ENCODE measurements around the gene CCDC88C. TPM values are rescaled to one million over a fixed set of nuclear protein-coding genes. Genes with fewer than 3 reads are reported as not detected.
A peak's percentile ranks its signal among the peaks of the same experiment; 100 is the strongest.

The CCDC88C gene
- total RNA-seq, 1 donor from 2014 or later = 7.2 TPM

- no peak for DNase-seq (ENCODE audit: low read depth)
These were observed 68.7 kb downstream of the CCDC88C start for GRCh38 chr14:91348845-91349465.

DNA sequence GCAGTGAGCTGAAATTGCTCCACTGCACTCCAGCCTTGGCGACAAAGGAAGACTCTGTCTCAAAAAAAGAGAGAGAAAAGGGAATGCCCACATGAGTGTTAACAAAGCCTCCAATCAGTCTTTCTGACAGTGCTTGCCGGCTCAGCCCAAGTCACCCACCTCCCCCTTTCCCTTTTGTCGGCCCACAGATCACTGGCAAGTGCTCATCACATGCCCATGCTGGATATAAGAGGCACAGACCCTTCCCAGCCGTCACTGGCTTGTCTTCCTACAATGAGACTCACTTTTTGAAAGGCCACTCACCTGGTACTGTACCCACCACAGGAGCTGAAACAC lies 70.8 kb downstream of the CCDC88C start:
- no peak for DNase-seq (ENCODE audit: low read depth)

- DNase-seq (ENCODE audit: low read depth) = no peak
These were observed 73.5 kb downstream of the CCDC88C start for GRCh38 chr14:91344096-91344495.

GRCh38 chr14:91343051-91343450 lies 74.6 kb downstream of the CCDC88C start:
- no peak for DNase-seq (ENCODE audit: low read depth)

DNA sequence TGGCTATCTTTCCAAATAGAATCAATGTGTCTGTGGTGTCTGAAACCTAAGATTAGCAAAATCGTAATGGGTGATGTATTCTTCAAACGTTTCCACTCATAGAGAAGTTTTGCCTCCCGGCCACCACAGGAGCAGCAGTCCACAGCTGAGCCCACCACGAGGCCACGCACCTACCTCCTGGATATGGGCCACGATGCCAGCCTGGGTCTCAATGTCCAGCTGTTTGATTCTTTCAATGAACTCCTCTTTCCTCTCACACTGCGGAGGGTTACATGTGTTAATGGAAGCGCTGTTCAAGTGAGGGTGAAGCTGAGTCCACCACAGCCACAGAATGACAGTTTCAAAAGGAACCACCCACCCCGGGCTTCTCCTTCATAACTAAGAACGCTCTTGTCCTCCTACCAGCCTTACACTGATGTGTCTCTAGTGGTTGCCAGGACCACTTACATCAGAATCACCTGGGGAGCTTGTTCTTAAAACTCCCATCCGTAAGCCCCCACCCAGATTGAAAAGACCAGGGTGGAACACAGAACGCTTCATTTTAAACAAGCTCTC lies 75.3 kb downstream of the CCDC88C start:
- DNase-seq (ENCODE audit: low read depth) = peak; percentile 87

DNA sequence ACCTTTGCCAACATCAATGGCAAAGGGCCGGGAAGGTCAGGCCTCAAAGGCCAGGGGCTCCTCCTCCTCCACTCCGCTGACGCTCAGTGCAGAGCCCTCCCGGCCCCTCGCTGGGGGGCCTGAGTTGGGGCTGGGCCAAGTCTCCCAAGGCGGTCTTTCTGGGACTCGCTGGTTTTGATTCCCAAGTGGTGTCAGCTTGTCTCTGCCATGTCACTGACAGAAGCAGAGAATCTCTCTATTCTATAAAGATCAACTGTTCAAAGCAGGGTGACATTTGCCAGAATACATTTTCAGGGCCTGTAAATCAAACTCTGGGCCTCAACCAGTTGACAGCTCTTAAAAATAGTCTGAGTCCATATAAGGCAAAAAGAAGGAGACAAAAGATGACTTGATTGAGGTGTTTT lies 75.9 kb downstream of the CCDC88C start:
- peak; percentile 37 for DNase-seq (ENCODE audit: low read depth)

DNA sequence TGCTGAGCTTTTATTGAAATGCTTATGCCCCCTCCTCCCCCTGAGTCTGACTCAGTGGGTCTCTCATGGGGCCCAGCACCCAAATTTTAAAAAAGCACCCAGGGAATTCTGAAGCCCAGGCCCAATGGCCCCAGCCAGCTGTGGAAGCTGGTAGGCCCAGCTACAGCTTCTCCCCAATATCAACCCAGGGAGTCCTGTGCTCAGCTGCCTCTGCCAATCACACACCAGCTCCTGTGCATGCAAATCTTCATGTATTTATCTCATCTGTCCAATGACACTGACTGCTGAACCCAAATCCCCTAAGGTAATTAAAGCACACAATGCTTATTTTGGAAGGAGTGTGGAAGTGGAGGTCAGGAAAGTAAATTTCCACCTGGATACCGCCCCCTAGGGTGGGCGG lies 76.3 kb downstream of the CCDC88C start:
- DNase-seq (ENCODE audit: low read depth) = peak; percentile 92

DNA sequence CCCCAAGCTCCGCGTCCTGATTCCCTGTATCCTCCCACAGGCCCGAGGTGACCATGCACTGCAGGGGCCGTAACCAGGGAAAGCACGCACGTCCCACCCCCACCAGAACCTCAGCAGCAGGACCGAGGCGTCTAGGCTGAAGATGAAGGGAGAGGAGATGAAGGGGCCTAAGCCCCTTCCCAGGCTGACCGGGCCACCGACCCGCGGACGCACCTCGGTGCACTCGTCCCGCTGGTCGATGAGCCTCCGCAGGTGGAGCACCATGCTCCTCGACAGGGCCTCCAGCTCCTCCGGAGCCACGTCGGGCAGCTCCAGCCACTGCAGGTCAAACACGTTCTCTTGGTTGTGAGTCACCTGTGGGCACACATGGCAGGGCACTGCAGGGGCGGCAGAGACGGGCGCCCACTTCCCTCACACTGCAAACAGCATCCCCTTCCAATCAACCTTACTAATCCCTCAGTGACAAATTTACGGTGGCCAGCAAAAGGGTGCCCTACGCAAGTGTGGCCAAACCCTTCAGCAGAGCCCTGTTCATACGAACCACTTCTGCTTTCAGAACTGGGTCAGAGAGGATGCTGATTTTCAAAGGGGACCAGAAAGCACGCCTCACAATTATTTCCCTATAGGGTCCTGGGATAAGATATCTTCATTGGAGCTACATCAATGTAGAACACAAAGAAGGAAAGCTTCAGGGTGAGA lies 77.8 kb downstream of the CCDC88C start:
- DNase-seq (ENCODE audit: low read depth) = no peak

- DNase-seq (ENCODE audit: low read depth) = no peak
These were observed 78.5 kb downstream of the CCDC88C start for GRCh38 chr14:91339076-91339475.

GRCh38 chr14:91338379-91338778 lies 79.2 kb downstream of the CCDC88C start:
- no peak for DNase-seq (ENCODE audit: low read depth)

DNA sequence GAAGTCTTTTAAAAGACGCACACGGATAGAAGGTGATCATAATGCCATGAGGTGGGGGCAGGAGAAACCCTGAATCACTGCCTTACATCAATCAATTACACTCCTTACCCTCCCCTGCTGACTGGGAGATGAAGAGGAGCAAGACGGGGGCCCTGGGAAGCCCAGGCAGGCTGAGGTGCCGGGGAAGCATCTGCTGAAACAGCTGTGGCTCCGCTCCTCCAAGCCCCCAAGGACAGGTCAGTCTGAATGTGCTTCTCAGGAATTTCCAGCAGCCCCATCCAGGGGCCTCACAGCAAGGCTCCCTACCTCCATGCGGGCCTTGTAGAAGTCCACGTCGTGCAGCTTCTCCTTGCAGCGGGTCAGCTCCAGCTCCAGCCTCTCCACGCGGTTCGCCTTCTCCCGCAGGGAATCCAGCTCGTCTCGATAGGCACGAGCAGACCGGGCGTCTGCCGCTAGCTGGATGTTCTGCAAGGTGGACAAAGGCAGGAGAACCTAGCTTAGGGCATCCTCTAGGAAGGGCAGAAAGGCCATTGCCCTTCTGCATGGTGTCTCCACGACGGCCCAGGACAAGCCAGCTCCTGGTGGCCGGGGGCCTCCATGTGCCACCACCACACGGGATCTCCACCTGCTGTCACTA lies 79.8 kb downstream of the CCDC88C start:
- DNase-seq (ENCODE audit: low read depth) = no peak

DNA sequence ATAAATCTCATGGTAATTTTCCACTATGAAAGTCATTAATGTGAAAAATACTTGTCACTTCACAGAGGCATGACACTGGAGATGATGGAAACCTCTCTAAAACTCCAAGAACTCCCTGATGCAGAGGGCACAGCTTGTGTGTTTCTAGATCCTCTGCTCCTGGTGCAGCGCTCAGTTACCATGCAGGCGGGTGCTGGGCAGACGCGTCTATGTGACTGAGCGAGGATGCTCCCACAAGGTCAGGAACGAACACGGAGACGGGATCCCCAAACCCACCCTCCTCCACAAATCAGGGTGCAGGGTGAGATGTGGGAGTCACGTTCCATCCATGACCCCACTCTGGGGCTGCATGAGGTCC lies 81.5 kb downstream of the CCDC88C start:
- DNase-seq (ENCODE audit: low read depth) = no peak

- DNase-seq (ENCODE audit: low read depth) = peak; percentile 36
These were observed 82.2 kb downstream of the CCDC88C start for GRCh38 chr14:91335191-91336092.

- no peak for DNase-seq (ENCODE audit: low read depth)
These were observed 84.0 kb downstream of the CCDC88C start for GRCh38 chr14:91333650-91334039.

GRCh38 chr14:91332986-91333649 lies 84.5 kb downstream of the CCDC88C start:
- DNase-seq (ENCODE audit: low read depth) = no peak

GRCh38 chr14:91332171-91332985 lies 85.2 kb downstream of the CCDC88C start:
- DNase-seq (ENCODE audit: low read depth) = no peak

DNA sequence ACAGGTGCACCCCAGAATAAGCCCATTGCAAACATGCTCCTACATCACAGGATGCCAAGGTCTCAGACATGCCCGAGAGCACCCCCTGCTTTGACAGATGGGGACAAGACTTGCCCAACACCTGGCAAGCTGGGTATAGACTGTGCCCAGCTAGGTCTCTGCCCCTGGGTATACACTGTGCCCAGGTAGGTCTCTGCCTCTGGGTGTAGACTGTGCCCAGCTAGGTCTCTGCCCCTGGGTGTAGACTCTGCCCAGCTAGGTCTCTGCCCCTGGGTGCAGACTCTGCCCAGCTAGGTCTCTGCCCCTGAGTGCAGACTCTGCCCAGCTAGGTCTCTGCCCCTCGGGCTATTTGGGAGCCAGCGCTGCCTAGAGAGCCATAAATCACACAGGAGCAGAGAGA lies 85.9 kb downstream of the CCDC88C start:
- no peak for DNase-seq (ENCODE audit: low read depth)

DNA sequence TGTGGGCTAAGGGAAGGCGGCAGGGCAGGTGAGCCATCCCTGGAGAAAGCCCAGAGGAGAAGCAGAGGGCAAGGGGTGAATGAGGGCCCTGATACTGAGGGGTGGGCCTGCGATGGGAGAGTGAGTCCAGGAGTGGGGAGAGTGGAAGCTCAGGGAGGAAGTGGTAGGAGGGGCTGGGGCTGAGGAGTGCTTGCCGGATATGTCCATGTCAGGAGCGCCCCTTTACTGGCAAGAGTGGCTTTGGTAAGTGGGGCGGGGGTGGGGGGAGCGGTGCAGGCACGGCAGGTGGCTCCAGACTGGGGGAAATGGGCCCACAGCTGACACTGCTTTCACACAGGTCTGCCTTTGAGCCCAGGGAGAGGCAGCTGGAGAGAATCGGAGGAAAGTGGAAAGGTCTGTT lies 86.8 kb downstream of the CCDC88C start:
- DNase-seq (ENCODE audit: low read depth) = no peak

DNA sequence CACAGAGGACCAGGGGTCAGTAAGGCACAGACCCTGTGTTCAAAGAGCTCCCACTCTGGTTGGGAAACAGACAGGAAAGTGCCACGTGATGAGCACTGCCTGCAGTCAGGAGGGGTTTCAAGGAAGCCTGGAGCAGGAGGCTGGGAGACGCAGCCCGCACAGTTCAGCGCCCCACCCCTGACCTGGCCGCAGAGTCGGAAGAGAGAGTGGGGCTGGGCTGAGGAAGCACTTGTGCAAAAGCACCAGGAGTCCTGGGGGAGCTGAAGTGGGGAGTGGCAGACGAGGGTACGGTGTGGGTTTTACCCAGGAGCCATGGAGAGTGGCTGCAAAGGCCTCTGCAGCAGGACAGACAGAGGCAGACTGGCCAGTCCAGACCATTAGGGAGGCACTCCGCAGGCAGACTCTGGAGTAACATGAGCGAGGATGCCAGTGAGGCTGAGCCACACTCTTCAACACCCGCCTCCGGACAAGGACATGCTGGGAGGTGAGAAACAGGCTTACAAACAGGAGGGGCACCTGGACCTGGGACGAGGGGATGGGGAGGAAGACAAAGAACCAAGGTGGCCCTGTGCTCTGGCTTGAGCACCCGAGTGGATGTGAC lies 87.4 kb downstream of the CCDC88C start:
- DNase-seq (ENCODE audit: low read depth) = no peak

Measured in myocyte (in vitro differentiated cells).